Astrocyte of the spinal cord (primary cell): ENCODE data around the gene LDLRAD4.

ENCODE experiments used
- DNase-seq: peaks from one replicate; pipeline ENCODE4 v3.0.0; 2011; ENCODE audit warnings: low read depth, low spot score
- H3K4me3 ChIP-seq: 2 replicates; pipeline ENCODE4 v1.5.1; 2011; ENCODE audit warnings: low read depth, mild to moderate bottlenecking, low read length, moderate library complexity
- CTCF ChIP-seq: IDR thresholded peaks from 2 replicates; pipeline ENCODE4 v1.5.1; 2012; ENCODE audit warnings: low read depth, mild to moderate bottlenecking, low read length, inconsistent platforms
- in situ Hi-C: cut with HindIII; loops from 2 replicates; pipeline ENCODE4 v1.10.0; 2017; ENCODE audit warnings: low sequenced_read_pairs

The LDLRAD4 gene

GRCh38 chr18:13501543-13501887, 283.0 kb downstream of the LDLRAD4 start:
- in situ Hi-C loops, result no loop called here
- no peak for TF ChIP-seq CTCF
- no peak overlapping the region for H3K4me3 ChIP-seq
- DNase-seq, result no peak

- TF ChIP-seq CTCF, result no peak
- H3K4me3 ChIP-seq, result no peak overlapping the region
- in situ Hi-C loops, result no loop called here
- DNase-seq, result no peak
Measured at GRCh38 chr18:13501891-13502290, 283.3 kb downstream of the LDLRAD4 start.

GRCh38 chr18:13502585-13502984, 284.0 kb downstream of the LDLRAD4 start:
- in situ Hi-C loops, result no loop called here
- TF ChIP-seq CTCF, result no peak
- no peak overlapping the region for H3K4me3 ChIP-seq
- no peak for DNase-seq

- no peak for TF ChIP-seq CTCF
- in situ Hi-C loops, result no loop called here
- no peak overlapping the region for H3K4me3 ChIP-seq
- no peak for DNase-seq
Measured at GRCh38 chr18:13503836-13504235, 285.3 kb downstream of the LDLRAD4 start.

- in situ Hi-C loops, result no loop called here
- no peak for TF ChIP-seq CTCF
- DNase-seq, result no peak
- no peak overlapping the region for H3K4me3 ChIP-seq
Measured at GRCh38 chr18:13505780-13506345, 287.3 kb downstream of the LDLRAD4 start.

- no peak overlapping the region for H3K4me3 ChIP-seq
- in situ Hi-C loops, result no loop called here
- DNase-seq, result no peak
- TF ChIP-seq CTCF, result no peak
Measured at GRCh38 chr18:13510594-13510993, 292.0 kb downstream of the LDLRAD4 start.
